GM19193 (cell line): ENCODE measurements around the gene WNT9A.

Source experiments
- POLR2A ChIP-seq: IDR thresholded peaks from 4 replicates; pipeline ENCODE4 v1.6.1; 2011; ENCODE audit not compliant: insufficient read depth, insufficient read length; ENCODE audit errors: extremely low read depth

The WNT9A gene

DNA sequence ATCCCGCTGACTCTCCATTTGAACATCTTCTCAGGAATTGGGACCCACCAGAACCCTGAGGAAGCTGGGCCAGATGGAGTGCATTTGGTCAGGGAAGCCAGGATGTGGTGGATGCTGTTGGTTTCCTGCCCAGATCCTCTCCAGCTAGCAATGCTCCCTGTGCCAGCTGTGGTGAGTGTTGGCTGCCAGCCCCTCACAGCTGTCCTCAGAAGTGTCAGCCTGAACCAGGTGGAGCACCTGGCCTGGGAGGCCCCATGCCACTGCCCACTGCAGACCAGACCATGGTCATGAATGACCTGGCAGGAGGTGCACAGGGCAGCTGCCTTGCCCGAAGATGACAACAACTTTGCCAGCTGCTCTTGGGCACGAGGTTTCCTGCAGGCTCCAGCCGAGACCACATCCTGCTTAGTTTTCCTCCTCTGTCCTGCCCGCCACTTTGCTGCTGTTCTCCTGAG lies 77.9 kb downstream of the WNT9A start:
- no peak for TF ChIP-seq POLR2A

DNA sequence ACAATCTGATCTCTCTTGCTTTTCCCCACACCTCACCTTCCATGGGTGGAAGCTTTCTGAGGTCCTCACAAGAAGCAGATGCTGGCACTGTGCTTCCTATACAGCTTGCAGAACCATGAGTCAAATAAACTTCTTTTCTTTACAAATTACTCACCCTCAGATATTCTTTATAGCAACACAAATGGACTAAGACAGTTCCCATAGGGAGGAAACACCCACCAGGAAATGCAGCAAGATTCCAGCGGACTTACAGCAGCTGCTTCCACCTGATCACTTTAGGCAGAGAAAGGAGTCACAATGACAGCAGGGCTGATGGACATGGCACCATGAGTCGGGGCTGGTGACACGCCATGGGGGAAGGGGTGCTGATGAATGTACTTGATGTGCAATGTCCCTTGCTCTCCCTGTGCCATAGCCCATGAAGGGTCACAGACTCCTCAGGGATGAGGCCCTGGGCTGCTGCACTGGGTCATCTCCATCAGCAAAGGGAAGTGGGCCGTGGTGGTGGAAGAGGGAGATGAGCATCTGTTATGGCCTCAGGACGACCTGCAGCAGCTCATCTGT lies 78.4 kb downstream of the WNT9A start:
- no peak for TF ChIP-seq POLR2A
